Endothelial cell of umbilical vein (primary cell): ENCODE data around the gene THOP1. TPM values are rescaled to one million over a fixed set of nuclear protein-coding genes. Genes with fewer than 3 reads are reported as not detected.

Source experiments
- BruUV-seq: library from RNA; stranded (reverse); fragments of 400-500 nt; replicated peaks from 2 replicates; lab custom pipeline; 2021; lab: Mats Ljungman, UMichigan
- CTCF ChIA-PET: fragments of 300-600, 350-600 bp; sonication (Branson Sonifier 250); formaldehyde crosslinking; loops from one replicate; lab custom pipeline; 2021; ENCODE audit warnings: antibody characterized with exemption, inconsistent platforms; lab: Charles Lee
- POLR2A ChIA-PET: fragments of 300-600, 350-600 bp; sonication (Branson Sonifier 250); formaldehyde crosslinking; loops from one replicate; lab custom pipeline; 2021; ENCODE audit warnings: antibody characterized with exemption, inconsistent platforms; lab: Charles Lee
- DNase-seq: peaks from one replicate; pipeline ENCODE4 v3.0.0-alpha.2; 2011; ENCODE audit warnings: low read depth, low spot score
- FAIRE-seq: peaks from 2 replicates; lab custom pipeline; 2011; peaks lifted over from hg19 to GRCh38; lab: Jason Lieb, UNC
- H2AFZ ChIP-seq: 2 replicates; pipeline ENCODE4 v1.6.0; 2012; ENCODE audit warnings: low read depth, low read length, control low read depth, inconsistent platforms
- H3K27ac ChIP-seq: 2 replicates; pipeline ENCODE4 v1.5.1; 2011; ENCODE audit warnings: low read depth, mild to moderate bottlenecking, control low read depth, low read length, moderate library complexity; ENCODE audit not compliant: insufficient read depth
- H3K27me3 ChIP-seq, 2 experiments: 2 replicates each; pipeline versions ENCODE4 v1.6.0 to v1.6.1; 2011; ENCODE audit warnings: low read length in 2 of 2, mixed read lengths in 1 of 2; ENCODE audit not compliant: control insufficient read depth in 2 of 2, insufficient read depth in 2 of 2
- H3K36me3 ChIP-seq, 2 experiments: 2 replicates in 1 of 2; 3 replicates in 1 of 2; pipeline ENCODE4 v1.5.1; 2011; ENCODE audit warnings: low read length in 2 of 2, mild to moderate bottlenecking in 1 of 2, moderate library complexity in 1 of 2; ENCODE audit not compliant: control insufficient read depth in 2 of 2, insufficient read depth in 2 of 2; ENCODE audit errors: extremely low read depth in 1 of 2
- H3K4me1 ChIP-seq: 3 replicates; pipeline ENCODE4 v1.5.1; 2011; ENCODE audit warnings: mild to moderate bottlenecking, low read length; ENCODE audit not compliant: control insufficient read depth, insufficient read depth; ENCODE audit errors: extremely low read depth
- H3K4me2 ChIP-seq: 2 replicates; pipeline ENCODE4 v1.6.1; 2011; ENCODE audit warnings: low read length, control low read depth, mixed read lengths; ENCODE audit not compliant: insufficient read depth
- H3K4me3 ChIP-seq, 3 experiments: fragments of 200-600 bp in 1 of 3; sonication (generic), shearing (Covaris generic) in 1 of 3; replicated peaks in 1 of 3; 2 replicates each; pipeline ENCODE4 v1.5.1; 2011 to 2016; ENCODE audit warnings: control low read depth in 3 of 3, low read length in 3 of 3, mild to moderate bottlenecking in 2 of 3, inconsistent platforms in 1 of 3, low read depth in 1 of 3, moderate library complexity in 1 of 3; ENCODE audit not compliant: insufficient read depth in 1 of 3
- H3K79me2 ChIP-seq: 2 replicates; pipeline ENCODE4 v1.6.0; 2012; ENCODE audit warnings: low read length, inconsistent platforms; ENCODE audit not compliant: control insufficient read depth, insufficient read depth
- H3K9ac ChIP-seq: replicated peaks from 2 replicates; pipeline ENCODE3; 2011; ENCODE audit warnings: low read length, control low read depth; ENCODE audit not compliant: insufficient read depth; ENCODE audit errors: extremely low read depth
- H3K9me1 ChIP-seq: replicated peaks from 3 replicates; pipeline ENCODE4 v1.6.0; 2011; ENCODE audit warnings: mild to moderate bottlenecking, low read length; ENCODE audit not compliant: control insufficient read depth, insufficient read depth; ENCODE audit errors: extremely low read depth
- H3K9me3 ChIP-seq: replicated peaks from 2 replicates; pipeline ENCODE4 v1.5.1; 2012; ENCODE audit warnings: low read length, inconsistent platforms; ENCODE audit not compliant: control insufficient read depth, insufficient read depth
- H4K20me1 ChIP-seq: replicated peaks from 2 replicates; pipeline ENCODE3; 2011; ENCODE audit warnings: mild to moderate bottlenecking, low read length; ENCODE audit not compliant: control insufficient read depth, insufficient read depth; ENCODE audit errors: extremely low read depth
- CTCF ChIP-seq, 2 donors: IDR thresholded peaks; 1 replicate in 1 of 2; 2 replicates in 1 of 2; pipeline ENCODE4 v1.5.1; 2011; ENCODE audit warnings: low read length in 2 of 2, mild to moderate bottlenecking in 2 of 2, moderate library complexity in 2 of 2, control low read depth in 1 of 2, inconsistent platforms in 1 of 2, low read depth in 1 of 2; ENCODE audit not compliant: insufficient read depth in 1 of 2; ENCODE audit errors: extremely low read depth in 1 of 2
- EZH2 ChIP-seq: IDR thresholded peaks from 2 replicates; pipeline ENCODE4 v1.6.1; 2012; ENCODE audit warnings: borderline replicate concordance, low read depth, mild to moderate bottlenecking, moderate library complexity, low read length, inconsistent platforms; ENCODE audit not compliant: severe bottlenecking
- FOS ChIP-seq: IDR thresholded peaks from 2 replicates; pipeline ENCODE4 v1.6.1; 2011; ENCODE audit warnings: mild to moderate bottlenecking, low read length, moderate library complexity, borderline replicate concordance; ENCODE audit not compliant: insufficient read depth
- GATA2 ChIP-seq: IDR thresholded peaks from 2 replicates; pipeline ENCODE4 v1.7.0; 2011; ENCODE audit warnings: low read depth, mild to moderate bottlenecking, moderate library complexity, mixed read lengths, low read length; ENCODE audit not compliant: insufficient read length, insufficient read depth
- JUN ChIP-seq: IDR thresholded peaks from 2 replicates; pipeline ENCODE4 v1.6.1; 2011; ENCODE audit warnings: borderline replicate concordance, low read depth; ENCODE audit not compliant: insufficient read length, insufficient read depth
- MAX ChIP-seq: IDR thresholded peaks from 2 replicates; pipeline ENCODE4 v1.6.1; 2011; ENCODE audit not compliant: insufficient read depth, insufficient read length
- MYC ChIP-seq: IDR thresholded peaks from one replicate; pipeline ENCODE4 v1.6.1; 2011; ENCODE audit warnings: mild to moderate bottlenecking, low read depth, low read length
- POLR2A ChIP-seq: IDR thresholded peaks from 2 replicates; pipeline ENCODE4 v1.6.1; 2012; ENCODE audit warnings: low read depth, mild to moderate bottlenecking, control low read depth, low read length
- POLR2AphosphoS5 ChIP-seq: IDR thresholded peaks from 2 replicates; pipeline ENCODE4 v1.6.1; 2012; ENCODE audit warnings: low read depth, mild to moderate bottlenecking, control low read depth, low read length, moderate library complexity; ENCODE audit not compliant: insufficient read depth
- dilution Hi-C: fragments of 300-500 bp; cut with MboI; formaldehyde crosslinking; loops from one replicate; pipeline ENCODE4 v1.15.0; 2019; ENCODE audit warnings: low sequenced_read_pairs; ENCODE audit not compliant: extremely low pct_ligation_motif_present
- intact Hi-C: fragments of 100-400 bp; cut with micrococcal nuclease; formaldehyde crosslinking; loops from one replicate; pipeline ENCODE4 v1.10.0; 2022
- polyA plus RNA-seq, 4 experiments: library from polyadenylated mRNA; depleted of rRNA in 3 of 4; stranded (reverse) in 3 of 4; unstranded in 1 of 4; fragments of >200 nt; gene quantifications; 2 replicates each; pipeline versions ENCODE4 v1.2.1 to v1.2.3, GENCODE V29; 2011 to 2012; ENCODE audit warnings: missing spikeins in 1 of 4
- total RNA-seq: library from RNA; stranded (reverse); gene quantifications from 2 replicates; pipeline ENCODE4 v1.2.3, GENCODE V29; 2021

The THOP1 gene
- total and polyA plus RNA-seq, 2 donors (not counting 3 experiments of a cell fraction or from before 2014, with no cell fraction given) = 88.0 to 115 TPM

- no peaks in the 10 kb centered on the region for H3K9me3 ChIP-seq
- H3K27ac ChIP-seq = no peak overlapping the region
- H3K27me3 ChIP-seq = no peaks in the 10 kb centered on the region
- peaks cover 11% of the 10 kb centered on the region for H3K79me2 ChIP-seq
- no peak overlapping the region for H3K4me3 ChIP-seq
- H3K36me3 ChIP-seq = peaks cover 8 to 12% of the 10 kb centered on the region in 2 experiments
- DNase-seq = no peak
- ChIA-PET POLR2A (no interaction called here), CTCF (no interaction called here)
- H3K9ac ChIP-seq = no peak overlapping the region
- TF ChIP-seq POLR2AphosphoS5 (no peak), FOS (no peak), CTCF (IDR thresholded peaks at IDR 0.05; ENCODE audit: extremely low read depth in 1 of 2, insufficient read depth in 1 of 2, low read depth in 1 of 2, low read length in 2 of 2) (no peak)
- no peaks in the 10 kb centered on the region for H4K20me1 ChIP-seq
- H3K9me1 ChIP-seq = no peaks in the 10 kb centered on the region
- H3K4me2 ChIP-seq = no peak overlapping the region
- H2AFZ ChIP-seq = no peak overlapping the region
- dilution Hi-C loops (no loop called here), intact Hi-C loops (no loop called here)
- no TSS peak for BruUV-seq
- FAIRE-seq = no peak
- no peaks in the 10 kb centered on the region for H3K4me1 ChIP-seq
Measured at GRCh38 chr19:2793126-2793525, 7.8 kb downstream of the THOP1 start.

GRCh38 chr19:2793577-2793976 is 8.3 kb downstream of the THOP1 start:
- Histone ChIP-seq H3K79me2 (peaks cover 8% of the 10 kb centered on the region), H3K36me3 (peaks cover 8 to 12% of the 10 kb centered on the region in 2 experiments), H3K9me3 (no peaks in the 10 kb centered on the region), H3K27me3 (no peaks in the 10 kb centered on the region), H3K9me1 (no peaks in the 10 kb centered on the region), H4K20me1 (no peaks in the 10 kb centered on the region), H3K4me3 (no peak overlapping the region), H3K27ac (no peak overlapping the region), H3K4me2 (no peak overlapping the region), H3K4me1 (no peaks in the 10 kb centered on the region), H3K9ac (no peak overlapping the region), H2AFZ (no peak overlapping the region)
- intact Hi-C loops (no loop called here), dilution Hi-C loops (no loop called here)
- DNase-seq = no peak
- CTCF ChIA-PET = no interaction called here
- POLR2A ChIA-PET = no interaction called here
- no peak for FAIRE-seq
- TF ChIP-seq JUN (no peak), MYC (no peak), POLR2AphosphoS5 (no peak), EZH2 (no peak), FOS (no peak), CTCF (IDR thresholded peaks at IDR 0.05; ENCODE audit: extremely low read depth in 1 of 2, insufficient read depth in 1 of 2, low read depth in 1 of 2, low read length in 2 of 2) (no peak), GATA2 (no peak), POLR2A (no peak), MAX (no peak)
- no TSS peak for BruUV-seq
